Endothelial cell of hepatic sinusoid (primary cell): ENCODE data around the gene CYSTM1.

ENCODE experiments used
- in situ Hi-C: cut with HindIII; loops from 2 replicates; pipeline ENCODE4 v1.10.0; 2017; ENCODE audit warnings: low sequenced_read_pairs

The CYSTM1 gene

GRCh38 chr5:140284013-140284412, 109.0 kb downstream of the CYSTM1 start:
- in situ Hi-C loops, result no loop called here

DNA sequence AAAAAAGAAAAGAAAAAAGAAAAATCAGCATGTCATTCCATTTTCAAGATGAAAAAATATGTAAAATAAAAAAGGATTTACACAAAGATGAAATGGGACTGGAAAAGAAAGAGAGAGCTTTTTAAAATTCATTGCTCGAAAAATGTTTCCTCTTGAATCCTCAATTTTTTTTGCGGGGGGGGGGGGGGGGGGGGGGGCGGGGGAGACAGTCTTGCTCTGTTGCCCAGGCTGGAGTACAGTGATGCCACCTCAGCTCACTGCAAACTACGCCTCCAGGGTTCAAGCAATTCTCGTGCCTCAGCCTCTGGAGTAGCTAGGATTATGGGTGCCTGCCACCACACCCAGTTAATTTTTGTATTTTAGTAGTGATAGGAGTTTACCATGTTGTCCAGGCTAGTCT, 111.4 kb downstream of the CYSTM1 start:
- in situ Hi-C loops, result no loop called here

- in situ Hi-C loops, result no loop called here
Observed at GRCh38 chr5:140287801-140288521, 113.0 kb downstream of the CYSTM1 start.

- in situ Hi-C loops, result no loop called here
Observed at GRCh38 chr5:140292212-140293036, 117.4 kb downstream of the CYSTM1 start.
